CD4-positive, alpha-beta T cell treated with Interleukin-2 at 100 ng/mL for 4 hours (primary cell): ENCODE measurements around the gene SDCBP2.
A peak's percentile ranks its signal among the peaks of the same experiment; 100 is the strongest.

Experiments
- DNase-seq: peaks from one replicate; pipeline ENCODE4 v3.0.0-alpha.2; 2020; ENCODE audit warnings: low spot score

SDCBP2 gene

GRCh38 chr20:1330075-1330830, 1.3 kb upstream of the SDCBP2 start:
- DNase-seq, result peak; percentile 25

- DNase-seq, result no peak
Measured at GRCh38 chr20:1327827-1328679, 886 bp downstream of the SDCBP2 start.

- no peak for DNase-seq
Measured at GRCh38 chr20:1327241-1327653, 1.7 kb downstream of the SDCBP2 start.

- DNase-seq, result no peak
Measured at GRCh38 chr20:1326031-1326930, 2.7 kb downstream of the SDCBP2 start.

- DNase-seq, result peak; percentile 99
Measured at GRCh38 chr20:1325173-1326030, 3.5 kb downstream of the SDCBP2 start.

- DNase-seq, result peak; percentile 55
Measured at GRCh38 chr20:1324598-1325172, 4.3 kb downstream of the SDCBP2 start.

GRCh38 chr20:1323830-1324597, 4.9 kb downstream of the SDCBP2 start:
- no peak for DNase-seq

GRCh38 chr20:1323256-1323655, 5.7 kb downstream of the SDCBP2 start:
- DNase-seq, result no peak

GRCh38 chr20:1322511-1323245, 6.3 kb downstream of the SDCBP2 start:
- DNase-seq, result no peak

GRCh38 chr20:1321654-1321939, 7.3 kb downstream of the SDCBP2 start:
- no peak for DNase-seq

GRCh38 chr20:1320902-1321653, 7.9 kb downstream of the SDCBP2 start:
- no peak for DNase-seq

GRCh38 chr20:1320016-1320415, 8.9 kb downstream of the SDCBP2 start:
- DNase-seq, result no peak

GRCh38 chr20:1319462-1319861, 9.5 kb downstream of the SDCBP2 start:
- DNase-seq, result no peak

- DNase-seq, result no peak
Measured at GRCh38 chr20:1319051-1319450, 9.9 kb downstream of the SDCBP2 start.

GRCh38 chr20:1317545-1318255, 11.2 kb downstream of the SDCBP2 start:
- DNase-seq, result no peak

GRCh38 chr20:1315804-1316203, 13.1 kb downstream of the SDCBP2 start:
- no peak for DNase-seq

GRCh38 chr20:1313236-1313964, 15.5 kb downstream of the SDCBP2 start:
- peak; percentile 62 for DNase-seq

- no peak for DNase-seq
Measured at GRCh38 chr20:1312904-1313235, 16.1 kb downstream of the SDCBP2 start.
